DOHH2 (cell line): Measurements from ENCODE around the gene HSD17B12.

Source experiments
- H3F3A ChIP-seq: fragments of 200-600 bp; sonication (generic), shearing (Covaris generic); 2 replicates; pipeline ENCODE4 v1.6.0; 2016; ENCODE audit warnings: antibody characterized with exemption, mild to moderate bottlenecking; ENCODE audit not compliant: control insufficient read depth, insufficient read depth
- H3K27ac ChIP-seq: fragments of 200-600 bp; sonication (generic); 2 replicates; pipeline ENCODE4 v1.5.1; 2014; ENCODE audit warnings: low read depth, mild to moderate bottlenecking, low read length, moderate library complexity
- H3K27me3 ChIP-seq: fragments of 200-600 bp; sonication (generic); 2 replicates; pipeline ENCODE4 v1.6.1; 2014; ENCODE audit warnings: mild to moderate bottlenecking, low read length, mixed read lengths; ENCODE audit not compliant: control insufficient read depth
- H3K36me3 ChIP-seq: fragments of 200-600 bp; sonication (generic); 2 replicates; pipeline ENCODE4 v1.6.1; 2014; ENCODE audit warnings: mild to moderate bottlenecking, low read length, moderate library complexity, mixed read lengths; ENCODE audit not compliant: control insufficient read depth
- H3K4me1 ChIP-seq: fragments of 200-600 bp; sonication (generic); 2 replicates; pipeline ENCODE4 v1.6.1; 2014; ENCODE audit warnings: mild to moderate bottlenecking, low read length, mixed read lengths; ENCODE audit not compliant: control insufficient read depth
- H3K4me2 ChIP-seq: fragments of 200-600 bp; sonication (generic); 2 replicates; pipeline ENCODE4 v1.6.0; 2014; ENCODE audit warnings: mild to moderate bottlenecking, low read length, moderate library complexity
- H3K4me3 ChIP-seq: fragments of 200-600 bp; sonication (generic); 2 replicates; pipeline ENCODE4 v1.5.1; 2014; ENCODE audit warnings: mild to moderate bottlenecking, low read length, mixed read lengths
- H3K79me2 ChIP-seq: fragments of 200-600 bp; sonication (generic); 2 replicates; pipeline ENCODE4 v1.6.1; 2014; ENCODE audit warnings: mild to moderate bottlenecking, low read length, mixed read lengths; ENCODE audit not compliant: control insufficient read depth
- H3K9me2 ChIP-seq: fragments of 200-600 bp; sonication (generic); replicated peaks from 2 replicates; pipeline ENCODE4 v1.6.1; 2014; ENCODE audit warnings: mild to moderate bottlenecking, low read length, mixed read lengths; ENCODE audit not compliant: control insufficient read depth
- H3K9me3 ChIP-seq: fragments of 200-600 bp; sonication (generic); 2 replicates; pipeline ENCODE4 v1.6.1; 2014; ENCODE audit warnings: antibody characterized with exemption, low read length, mixed read lengths; ENCODE audit not compliant: control insufficient read depth, insufficient read depth
- H4K20me1 ChIP-seq: fragments of 200-600 bp; sonication (generic); 2 replicates; pipeline ENCODE4 v1.6.0; 2014; ENCODE audit warnings: low read depth, mild to moderate bottlenecking, antibody characterized with exemption, low read length, moderate library complexity; ENCODE audit not compliant: control insufficient read depth, insufficient read depth
- EZH2phosphoT487 ChIP-seq: fragments of 200-600 bp; sonication (generic); IDR thresholded peaks from 2 replicates; pipeline ENCODE4 v1.6.1; 2017; ENCODE audit warnings: borderline replicate concordance, mild to moderate bottlenecking, antibody characterized with exemption, low read length, moderate library complexity, mixed read lengths
- TF ChIP-seq, protein P1 (sequence below): fragments of 200-600 bp; sonication (generic); IDR thresholded peaks from one replicate; pipeline ENCODE4 v1.5.1; 2014; ENCODE audit warnings: antibody characterized with exemption, mild to moderate bottlenecking, low read depth, low read length; ENCODE audit not compliant: poor library complexity, severe bottlenecking

HSD17B12 gene

DNA sequence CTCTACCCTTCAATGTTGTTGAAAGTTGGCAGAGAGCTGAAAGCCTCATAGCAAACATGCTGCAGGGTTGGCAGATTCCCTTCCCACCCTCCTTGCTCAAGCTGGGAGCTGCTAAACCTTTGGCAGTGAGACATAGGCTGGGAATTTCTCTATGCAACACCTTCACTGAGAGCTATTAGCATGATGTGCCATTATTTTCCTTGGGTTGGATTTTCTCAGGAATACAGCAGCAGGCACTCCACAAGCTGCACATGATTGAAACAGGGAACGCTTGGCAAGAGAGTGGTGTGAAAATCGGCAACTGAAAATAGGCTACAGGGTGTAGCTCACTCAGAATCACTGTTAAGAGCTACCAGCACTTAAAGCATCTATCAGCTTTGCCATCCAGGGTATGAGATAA, 190.5 kb downstream of the HSD17B12 start:
- Histone ChIP-seq H3K9me3 (no peaks in the 10 kb centered on the region), H3K4me3 (no peak overlapping the region), H4K20me1 (no peaks in the 10 kb centered on the region), H3K27ac (no peak overlapping the region), H3K36me3 (no peaks in the 10 kb centered on the region), H3K4me2 (no peak overlapping the region), H3K27me3 (peaks cover 24% of the 10 kb centered on the region), H3K79me2 (no peaks in the 10 kb centered on the region), H3K4me1 (no peaks in the 10 kb centered on the region), H3F3A (no peaks in the 10 kb centered on the region), H3K9me2 (no peaks in the 10 kb centered on the region)
- TF ChIP-seq EZH2phosphoT487, result no peak
- TF ChIP-seq, protein P1, sequence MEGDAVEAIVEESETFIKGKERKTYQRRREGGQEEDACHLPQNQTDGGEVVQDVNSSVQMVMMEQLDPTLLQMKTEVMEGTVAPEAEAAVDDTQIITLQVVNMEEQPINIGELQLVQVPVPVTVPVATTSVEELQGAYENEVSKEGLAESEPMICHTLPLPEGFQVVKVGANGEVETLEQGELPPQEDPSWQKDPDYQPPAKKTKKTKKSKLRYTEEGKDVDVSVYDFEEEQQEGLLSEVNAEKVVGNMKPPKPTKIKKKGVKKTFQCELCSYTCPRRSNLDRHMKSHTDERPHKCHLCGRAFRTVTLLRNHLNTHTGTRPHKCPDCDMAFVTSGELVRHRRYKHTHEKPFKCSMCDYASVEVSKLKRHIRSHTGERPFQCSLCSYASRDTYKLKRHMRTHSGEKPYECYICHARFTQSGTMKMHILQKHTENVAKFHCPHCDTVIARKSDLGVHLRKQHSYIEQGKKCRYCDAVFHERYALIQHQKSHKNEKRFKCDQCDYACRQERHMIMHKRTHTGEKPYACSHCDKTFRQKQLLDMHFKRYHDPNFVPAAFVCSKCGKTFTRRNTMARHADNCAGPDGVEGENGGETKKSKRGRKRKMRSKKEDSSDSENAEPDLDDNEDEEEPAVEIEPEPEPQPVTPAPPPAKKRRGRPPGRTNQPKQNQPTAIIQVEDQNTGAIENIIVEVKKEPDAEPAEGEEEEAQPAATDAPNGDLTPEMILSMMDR, result no peak

DNA sequence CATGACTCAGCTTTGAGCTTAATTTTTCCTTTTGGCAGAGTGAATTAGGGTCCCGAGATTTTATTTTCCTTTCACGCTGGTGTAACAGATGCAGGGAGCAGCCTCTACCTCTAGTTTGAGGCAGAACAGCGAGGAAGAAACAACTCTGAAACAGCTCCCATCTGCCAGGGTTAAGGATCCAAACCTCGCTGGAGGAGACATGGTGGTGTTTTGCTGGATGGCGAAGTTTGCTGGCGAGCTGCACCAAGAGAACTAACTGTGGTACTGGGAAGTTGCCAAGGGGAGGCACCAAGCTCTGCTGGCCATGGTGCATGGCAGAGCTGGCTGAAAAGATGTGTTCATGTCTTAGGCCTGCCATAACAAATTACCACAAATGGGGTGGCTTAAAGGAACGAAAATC, 192.5 kb downstream of the HSD17B12 start:
- Histone ChIP-seq H3K4me2 (no peak overlapping the region), H4K20me1 (no peaks in the 10 kb centered on the region), H3K4me3 (no peak overlapping the region), H3F3A (no peaks in the 10 kb centered on the region), H3K9me2 (no peaks in the 10 kb centered on the region), H3K27me3 (peaks cover 24% of the 10 kb centered on the region), H3K79me2 (no peaks in the 10 kb centered on the region), H3K9me3 (no peaks in the 10 kb centered on the region), H3K4me1 (no peaks in the 10 kb centered on the region), H3K36me3 (no peaks in the 10 kb centered on the region), H3K27ac (no peak overlapping the region)
- no peak for TF ChIP-seq EZH2phosphoT487
- TF ChIP-seq, protein P1, result no peak

DNA sequence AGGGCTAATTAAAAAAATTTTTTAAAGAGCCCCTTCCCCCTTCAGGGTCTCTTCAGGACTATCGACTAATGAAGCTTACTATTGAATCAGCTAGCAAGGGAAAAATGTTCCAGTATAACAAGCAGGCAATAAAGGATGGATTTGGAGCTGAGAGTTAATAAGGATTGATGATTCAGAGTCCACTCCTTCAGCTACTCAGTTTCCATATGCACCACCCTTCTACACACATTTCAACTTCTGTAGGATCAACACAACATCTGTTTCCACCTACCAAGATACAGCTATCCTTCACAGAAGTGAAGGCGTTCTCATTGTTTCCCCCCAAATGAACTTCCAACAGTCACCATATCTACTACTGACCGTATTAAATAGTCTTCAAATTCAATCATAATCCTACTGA, 193.5 kb downstream of the HSD17B12 start:
- no peaks in the 10 kb centered on the region for H3K9me3 ChIP-seq
- H3K4me2 ChIP-seq, result no peak overlapping the region
- H3K9me2 ChIP-seq, result no peaks in the 10 kb centered on the region
- H3F3A ChIP-seq, result no peaks in the 10 kb centered on the region
- H3K4me1 ChIP-seq, result no peaks in the 10 kb centered on the region
- H3K27ac ChIP-seq, result no peak overlapping the region
- H3K4me3 ChIP-seq, result no peak overlapping the region
- peaks cover 21% of the 10 kb centered on the region for H3K27me3 ChIP-seq
- no peaks in the 10 kb centered on the region for H3K36me3 ChIP-seq
- TF ChIP-seq, protein P1, result no peak
- no peak for TF ChIP-seq EZH2phosphoT487
- H3K79me2 ChIP-seq, result no peaks in the 10 kb centered on the region
- H4K20me1 ChIP-seq, result no peaks in the 10 kb centered on the region

DNA sequence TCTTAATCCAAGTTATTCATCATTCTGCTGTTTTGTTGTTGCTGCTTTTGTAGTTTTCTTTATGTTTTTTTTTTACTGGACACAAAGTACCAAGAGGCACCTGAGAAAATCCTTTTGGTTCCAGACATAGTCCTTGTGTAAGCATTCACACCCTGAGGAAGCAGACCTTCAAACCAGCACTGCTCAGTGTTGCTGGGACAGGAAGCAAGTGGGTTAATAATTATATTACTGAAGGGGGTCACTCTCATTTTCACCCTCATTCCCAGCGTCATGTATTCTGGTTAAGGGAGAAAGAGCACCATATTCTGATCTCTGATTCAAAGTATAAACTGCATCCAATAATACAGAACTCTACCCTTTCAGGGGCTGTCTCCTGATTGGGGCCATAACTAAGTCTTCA, 194.2 kb downstream of the HSD17B12 start:
- H3K79me2 ChIP-seq, result no peaks in the 10 kb centered on the region
- H3K4me2 ChIP-seq, result no peak overlapping the region
- H4K20me1 ChIP-seq, result no peaks in the 10 kb centered on the region
- no peaks in the 10 kb centered on the region for H3K36me3 ChIP-seq
- H3K4me3 ChIP-seq, result no peak overlapping the region
- no peaks in the 10 kb centered on the region for H3K4me1 ChIP-seq
- peaks cover 17% of the 10 kb centered on the region for H3K27me3 ChIP-seq
- no peaks in the 10 kb centered on the region for H3K9me2 ChIP-seq
- no peak for TF ChIP-seq EZH2phosphoT487
- TF ChIP-seq, protein P1, result no peak
- peaks cover 4% of the 10 kb centered on the region; the same call in 1 of the 2 replicates for H3K9me3 ChIP-seq
- no peaks in the 10 kb centered on the region for H3F3A ChIP-seq
- no peak overlapping the region for H3K27ac ChIP-seq
